ENCODE data around the gene RNF151.

DNA sequence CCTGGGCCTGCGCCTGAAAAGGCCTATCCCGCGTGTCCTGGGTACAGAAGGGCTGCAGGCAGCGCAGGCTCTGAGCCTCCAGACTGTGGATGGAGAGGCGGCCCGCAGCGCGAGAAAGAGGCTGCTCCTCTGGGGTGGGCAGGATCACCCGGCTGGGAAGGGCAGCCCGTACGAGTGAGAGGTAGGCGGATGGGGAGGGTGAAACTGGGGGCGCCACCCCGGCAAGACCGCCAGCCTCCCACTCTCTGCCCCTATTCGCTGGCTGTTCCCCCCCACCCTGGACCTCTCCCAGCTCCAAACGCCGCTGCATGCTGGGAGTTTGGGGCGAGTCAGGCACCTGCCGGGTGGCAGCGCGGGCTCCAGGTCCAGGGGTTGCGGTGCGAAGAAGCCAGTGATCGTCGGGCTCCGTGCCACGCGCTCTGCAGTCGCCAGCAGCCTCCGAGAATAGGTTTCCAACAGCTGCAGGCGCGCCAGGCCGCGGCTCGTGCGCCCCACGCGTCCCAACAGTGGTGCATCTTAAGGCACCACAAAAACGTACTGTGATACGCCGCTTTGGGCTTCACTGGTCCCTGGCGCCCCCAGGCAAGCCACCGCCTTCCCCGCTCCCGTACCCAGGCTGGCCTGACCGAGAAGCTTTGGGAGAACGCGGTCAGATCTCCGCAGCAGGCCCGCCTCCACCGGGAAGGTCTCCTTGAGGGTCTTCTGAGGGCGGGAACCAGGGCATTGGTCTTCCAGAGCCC lies 13.5 kb downstream of the RNF151 start:
- TF ChIP-seq, protein P1, sequence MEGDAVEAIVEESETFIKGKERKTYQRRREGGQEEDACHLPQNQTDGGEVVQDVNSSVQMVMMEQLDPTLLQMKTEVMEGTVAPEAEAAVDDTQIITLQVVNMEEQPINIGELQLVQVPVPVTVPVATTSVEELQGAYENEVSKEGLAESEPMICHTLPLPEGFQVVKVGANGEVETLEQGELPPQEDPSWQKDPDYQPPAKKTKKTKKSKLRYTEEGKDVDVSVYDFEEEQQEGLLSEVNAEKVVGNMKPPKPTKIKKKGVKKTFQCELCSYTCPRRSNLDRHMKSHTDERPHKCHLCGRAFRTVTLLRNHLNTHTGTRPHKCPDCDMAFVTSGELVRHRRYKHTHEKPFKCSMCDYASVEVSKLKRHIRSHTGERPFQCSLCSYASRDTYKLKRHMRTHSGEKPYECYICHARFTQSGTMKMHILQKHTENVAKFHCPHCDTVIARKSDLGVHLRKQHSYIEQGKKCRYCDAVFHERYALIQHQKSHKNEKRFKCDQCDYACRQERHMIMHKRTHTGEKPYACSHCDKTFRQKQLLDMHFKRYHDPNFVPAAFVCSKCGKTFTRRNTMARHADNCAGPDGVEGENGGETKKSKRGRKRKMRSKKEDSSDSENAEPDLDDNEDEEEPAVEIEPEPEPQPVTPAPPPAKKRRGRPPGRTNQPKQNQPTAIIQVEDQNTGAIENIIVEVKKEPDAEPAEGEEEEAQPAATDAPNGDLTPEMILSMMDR (IDR thresholded peaks at IDR 0.05) = no peak
- no peak for TF ChIP-seq POLR2AphosphoS5 (IDR thresholded peaks at IDR 0.05; ENCODE audit: insufficient read depth in 1 of 2, low read depth in 1 of 2)
- no peak for TF ChIP-seq POLR2A (IDR thresholded peaks at IDR 0.05)

All from vagina (tissue), 2 donors.